Uterus (tissue), 4 donors: ENCODE results near the gene TRIM14. TPM values are rescaled to one million over a fixed set of nuclear protein-coding genes. Genes with fewer than 3 reads are reported as not detected.

ENCODE experiments used
- small RNA-seq: library from RNA; depleted of rRNA; stranded (forward); fragments of <200 nt; gene quantifications from one replicate; pipeline ENCODE3, GENCODE V24; 2016
- total RNA-seq, 4 donors: library from RNA; depleted of rRNA in 3 of 4; stranded (reverse); fragments of >200 nt in 3 of 4; gene quantifications; one replicate each; pipeline versions ENCODE4 v1.1.0 to v1.2.4, GENCODE V29; 2014 to 2023
- donor health status: DM: yes; HTN: yes; CAD: no.

TRIM14 gene
- total RNA-seq, 4 donors from 2014 or later = 1.5 to 17.7 (median 10.9) TPM

Small RNA genes within 50 kb of the gene (small RNA-seq; reads per million reads assigned to genes)
- gene RF00017 = not detected
- gene RNU6-918P = not detected

Other genes starting within 250 kb of the TRIM14 start
- gene TRMO, start 196.7 kb downstream of the TRIM14 start, total RNA-seq = 10 to 100 TPM; 14.1 to 32.6 (median 19.7) TPM
- 1 to 10 TPM in 1 of 4 donors, not detected in 3; 2.7 TPM for gene HEMGN, start 181.1 kb downstream of the TRIM14 start, total RNA-seq
- 100 to 1,000 TPM in 1 of 4 donors, 10 to 100 TPM in 2, 1 to 10 TPM in 1; 9.3 to 162 (median 40.4) TPM for gene ANP32B, start 135.9 kb downstream of the TRIM14 start, total RNA-seq
- gene NANS, start 62.5 kb downstream of the TRIM14 start, total RNA-seq = 100 to 1,000 TPM in 1 of 4 donors, 10 to 100 TPM in 3; 37.5 to 187 (median 54.8) TPM
- gene CORO2A, start 73.4 kb upstream of the TRIM14 start, total RNA-seq = 1 to 10 TPM; 2.8 to 4.6 (median 4.2) TPM
- 10 to 100 TPM in 1 of 4 donors, 1 to 10 TPM in 3; 2.5 to 10.9 (median 7.5) TPM for gene TBC1D2, start 136.4 kb upstream of the TRIM14 start, total RNA-seq